ENCODE measurements around the gene PRKCD. TPM values are rescaled to one million over a fixed set of nuclear protein-coding genes. Genes with fewer than 3 reads are reported as not detected.

The PRKCD gene
- total RNA-seq, 4 donors from 2014 or later: 27.9 to 31.3 (median 29.3) TPM

GRCh38 chr3:53151870-53152660 is 8.9 kb upstream of the PRKCD start:
- TF ChIP-seq CTCF (IDR thresholded peaks at IDR 0.05) (no peak), POLR2A (IDR thresholded peaks at IDR 0.05) (no peak), POLR2AphosphoS5 (IDR thresholded peaks at IDR 0.05) (no peak), EP300 (IDR thresholded peaks at IDR 0.05) (no peak)
- H3K36me3 ChIP-seq: no peaks in the 10 kb centered on the region
- WGBS: 91% methylated on average over 12 of the region's 20 CpGs
- no peaks in the 10 kb centered on the region for H3K9me3 ChIP-seq
- peaks cover 6% of the 10 kb centered on the region for H3K27me3 ChIP-seq
- peaks cover 49% of the 10 kb centered on the region for H3K4me1 ChIP-seq
- H3K4me3 ChIP-seq: no peak overlapping the region
- no peak overlapping the region for H3K27ac ChIP-seq
- no peak for DNase-seq (ENCODE audit: low spot score in 2 of 2)

- Histone ChIP-seq H3K4me1 (peaks cover 44% of the 10 kb centered on the region), H3K27me3 (peaks cover 6% of the 10 kb centered on the region), H3K36me3 (no peaks in the 10 kb centered on the region), H3K9me3 (no peaks in the 10 kb centered on the region), H3K27ac (no peak overlapping the region), H3K4me3 (no peak overlapping the region)
- no peak for DNase-seq (ENCODE audit: low spot score in 2 of 2)
- WGBS: 73% methylated on average over 3 of the region's 3 CpGs
- TF ChIP-seq POLR2AphosphoS5 (IDR thresholded peaks at IDR 0.05): no peak
- TF ChIP-seq CTCF (IDR thresholded peaks at IDR 0.05): no peak
- no peak for TF ChIP-seq EP300 (IDR thresholded peaks at IDR 0.05)
- no peak for TF ChIP-seq POLR2A (IDR thresholded peaks at IDR 0.05)
Observed at GRCh38 chr3:53153264-53153823, 7.7 kb upstream of the PRKCD start.

DNA sequence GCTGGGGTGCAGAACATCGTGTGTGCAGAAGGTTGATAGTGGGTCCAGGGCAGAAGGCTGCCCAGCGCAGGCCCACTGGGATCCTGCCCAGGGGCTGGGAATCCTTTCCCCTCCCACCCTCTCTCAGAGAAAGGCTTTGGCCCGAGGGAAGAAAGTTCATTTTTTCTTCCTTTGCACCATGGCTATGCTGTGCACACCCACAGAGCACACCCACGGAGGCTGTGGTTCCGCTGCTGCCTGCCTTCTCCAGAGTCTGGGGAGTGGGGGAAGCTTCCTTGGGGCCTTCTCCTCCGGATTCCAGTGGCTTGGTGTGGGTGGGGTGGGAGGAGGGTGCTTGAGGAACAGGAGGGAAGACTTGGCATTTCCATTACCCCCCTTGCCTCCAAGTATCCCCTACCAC is 7.0 kb upstream of the PRKCD start:
- Histone ChIP-seq H3K4me3 (no peak overlapping the region), H3K27ac (no peak overlapping the region), H3K4me1 (peaks cover 44% of the 10 kb centered on the region), H3K36me3 (no peaks in the 10 kb centered on the region), H3K27me3 (peaks cover 6% of the 10 kb centered on the region), H3K9me3 (no peaks in the 10 kb centered on the region)
- DNase-seq (ENCODE audit: low spot score in 2 of 2): no peak
- TF ChIP-seq EP300 (IDR thresholded peaks at IDR 0.05) (no peak), POLR2A (IDR thresholded peaks at IDR 0.05) (no peak), CTCF (IDR thresholded peaks at IDR 0.05) (no peak), POLR2AphosphoS5 (IDR thresholded peaks at IDR 0.05) (no peak)
- WGBS: 62% methylated on average over 3 of the region's 6 CpGs

GRCh38 chr3:53154881-53155285 is 6.1 kb upstream of the PRKCD start:
- no peaks in the 10 kb centered on the region for H3K9me3 ChIP-seq
- H3K36me3 ChIP-seq: no peaks in the 10 kb centered on the region
- H3K4me3 ChIP-seq: no peak overlapping the region
- no peak for TF ChIP-seq POLR2AphosphoS5 (IDR thresholded peaks at IDR 0.05)
- no peak for TF ChIP-seq CTCF (IDR thresholded peaks at IDR 0.05)
- no peak for TF ChIP-seq POLR2A (IDR thresholded peaks at IDR 0.05)
- no peak for TF ChIP-seq EP300 (IDR thresholded peaks at IDR 0.05)
- peaks cover 6% of the 10 kb centered on the region for H3K27me3 ChIP-seq
- WGBS: 60% methylated on average over 3 of the region's 4 CpGs
- DNase-seq (ENCODE audit: low spot score in 2 of 2): no peak
- H3K27ac ChIP-seq: no peak overlapping the region
- peaks cover 49% of the 10 kb centered on the region for H3K4me1 ChIP-seq

DNA sequence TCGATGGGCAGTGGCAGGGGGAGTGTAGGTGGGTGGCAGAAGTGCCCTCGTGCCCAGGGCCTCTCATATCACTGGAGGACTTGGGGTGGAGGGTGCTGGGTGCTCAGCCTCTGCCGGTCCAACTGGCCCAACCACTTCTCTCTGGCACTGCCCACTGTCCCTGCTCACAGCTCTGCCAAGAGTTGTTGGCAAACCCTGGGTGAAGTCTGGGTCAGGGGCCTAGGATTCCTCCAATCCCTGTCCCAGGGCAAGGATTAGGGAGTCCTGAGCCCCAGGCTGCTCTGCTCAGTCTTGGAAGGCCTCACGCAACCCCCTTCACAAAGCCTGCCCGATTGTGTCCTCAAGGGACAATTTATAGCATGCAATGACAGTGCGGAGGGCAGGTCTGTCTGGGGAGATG is 5.2 kb upstream of the PRKCD start:
- no peaks in the 10 kb centered on the region for H3K36me3 ChIP-seq
- no peak overlapping the region for H3K27ac ChIP-seq
- no peaks in the 10 kb centered on the region for H3K9me3 ChIP-seq
- no peak for DNase-seq (ENCODE audit: low spot score in 2 of 2)
- H3K4me3 ChIP-seq: no peak overlapping the region
- peaks cover 49% of the 10 kb centered on the region for H3K4me1 ChIP-seq
- TF ChIP-seq POLR2A (IDR thresholded peaks at IDR 0.05) (no peak), EP300 (IDR thresholded peaks at IDR 0.05) (no peak), CTCF (IDR thresholded peaks at IDR 0.05) (no peak), POLR2AphosphoS5 (IDR thresholded peaks at IDR 0.05) (no peak)
- H3K27me3 ChIP-seq: peaks cover 6% of the 10 kb centered on the region
- 47% methylated on average over 6 of the region's 6 CpGs for WGBS
